Measurements from ENCODE around the gene ARHGAP33. TPM values are rescaled to one million over a fixed set of nuclear protein-coding genes. Genes with fewer than 3 reads are reported as not detected.

The ARHGAP33 gene
- polyA plus RNA-seq, 1 donor from 2014 or later = 20.5 TPM

GRCh38 chr19:35732540-35733179 lies 42.7 kb upstream of the ARHGAP33 start:
- Histone ChIP-seq H3K79me2 (replicated peaks; ENCODE audit: insufficient read depth, low read length) (no peaks in the 10 kb centered on the region), H3F3A (ENCODE audit: insufficient read depth, low read length, poor library complexity, severe bottlenecking) (no peaks in the 10 kb centered on the region), H3K27ac (ENCODE audit: low read length) (no peak overlapping the region), H3K4me2 (ENCODE audit: low read length) (no peak overlapping the region), H3K9me2 (ENCODE audit: insufficient read depth, low read length) (no peaks in the 10 kb centered on the region), H3K9ac (ENCODE audit: low read length) (no peak overlapping the region), H3K9me3 (ENCODE audit: low read length) (no peaks in the 10 kb centered on the region), H2AFZ (ENCODE audit: low read depth, low read length) (no peak overlapping the region), H3K4me3 (ENCODE audit: low read length) (no peak overlapping the region), H4K20me1 (ENCODE audit: insufficient read depth) (no peaks in the 10 kb centered on the region), H3K27me3 (ENCODE audit: insufficient read depth, low read depth, low read length) (no peaks in the 10 kb centered on the region), H3K36me3 (ENCODE audit: insufficient read depth, low read length) (no peaks in the 10 kb centered on the region)
- TF ChIP-seq TAF1 (IDR thresholded peaks at IDR 0.05; ENCODE audit: low read depth) = no peak

DNA sequence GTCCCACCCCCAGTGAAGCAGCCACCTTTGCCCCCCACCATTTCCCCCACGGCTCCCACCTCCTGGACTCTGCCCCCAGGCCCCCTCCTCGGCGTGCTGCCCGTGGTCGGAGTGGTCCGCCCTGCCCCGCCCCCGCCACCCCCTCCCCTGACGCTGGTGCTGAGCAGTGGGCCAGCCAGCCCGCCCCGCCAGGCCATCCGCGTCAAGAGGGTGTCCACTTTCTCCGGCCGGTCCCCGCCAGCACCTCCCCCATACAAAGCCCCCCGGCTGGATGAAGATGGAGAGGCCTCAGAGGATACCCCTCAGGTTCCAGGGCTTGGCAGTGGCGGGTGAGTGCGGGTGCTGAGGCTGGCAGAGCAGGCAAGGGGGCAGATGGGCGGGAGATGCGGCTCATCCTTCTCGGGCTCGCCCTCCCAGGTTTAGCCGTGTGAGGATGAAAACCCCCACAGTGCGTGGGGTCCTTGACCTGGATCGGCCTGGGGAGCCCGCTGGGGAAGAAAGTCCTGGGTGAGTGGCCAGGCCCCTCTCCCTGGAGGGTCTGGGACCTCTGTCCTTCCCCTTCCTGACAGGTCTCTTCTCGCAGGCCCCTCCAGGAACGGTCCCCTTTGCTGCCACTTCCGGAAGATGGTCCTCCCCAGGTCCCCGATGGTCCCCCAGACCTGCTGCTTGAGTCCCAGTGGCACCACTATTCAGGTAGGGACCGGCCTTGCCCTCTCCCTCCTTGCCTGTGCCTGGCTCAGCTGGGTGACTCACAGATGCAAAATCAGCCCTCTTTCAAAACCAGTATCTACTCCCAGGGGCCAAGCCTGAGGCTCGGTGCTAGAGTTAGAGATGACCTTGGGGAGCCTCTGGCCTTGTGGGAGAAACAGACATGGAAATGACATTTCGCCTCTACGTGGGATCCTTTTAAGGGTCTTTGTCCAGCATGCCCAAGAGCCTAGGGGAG lies 41.9 kb upstream of the ARHGAP33 start:
- H3K27me3 ChIP-seq (ENCODE audit: insufficient read depth, low read depth, low read length) = no peaks in the 10 kb centered on the region
- H3F3A ChIP-seq (ENCODE audit: insufficient read depth, low read length, poor library complexity, severe bottlenecking) = no peaks in the 10 kb centered on the region
- no peak overlapping the region for H3K4me2 ChIP-seq (ENCODE audit: low read length)
- no peak for TF ChIP-seq TAF1 (IDR thresholded peaks at IDR 0.05; ENCODE audit: low read depth)
- no peak for TF ChIP-seq MXI1 (conservative IDR thresholded peaks at IDR 0.05; ENCODE audit: poor library complexity, severe bottlenecking)
- TF ChIP-seq, protein P1, sequence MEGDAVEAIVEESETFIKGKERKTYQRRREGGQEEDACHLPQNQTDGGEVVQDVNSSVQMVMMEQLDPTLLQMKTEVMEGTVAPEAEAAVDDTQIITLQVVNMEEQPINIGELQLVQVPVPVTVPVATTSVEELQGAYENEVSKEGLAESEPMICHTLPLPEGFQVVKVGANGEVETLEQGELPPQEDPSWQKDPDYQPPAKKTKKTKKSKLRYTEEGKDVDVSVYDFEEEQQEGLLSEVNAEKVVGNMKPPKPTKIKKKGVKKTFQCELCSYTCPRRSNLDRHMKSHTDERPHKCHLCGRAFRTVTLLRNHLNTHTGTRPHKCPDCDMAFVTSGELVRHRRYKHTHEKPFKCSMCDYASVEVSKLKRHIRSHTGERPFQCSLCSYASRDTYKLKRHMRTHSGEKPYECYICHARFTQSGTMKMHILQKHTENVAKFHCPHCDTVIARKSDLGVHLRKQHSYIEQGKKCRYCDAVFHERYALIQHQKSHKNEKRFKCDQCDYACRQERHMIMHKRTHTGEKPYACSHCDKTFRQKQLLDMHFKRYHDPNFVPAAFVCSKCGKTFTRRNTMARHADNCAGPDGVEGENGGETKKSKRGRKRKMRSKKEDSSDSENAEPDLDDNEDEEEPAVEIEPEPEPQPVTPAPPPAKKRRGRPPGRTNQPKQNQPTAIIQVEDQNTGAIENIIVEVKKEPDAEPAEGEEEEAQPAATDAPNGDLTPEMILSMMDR (IDR thresholded peaks at IDR 0.05; ENCODE audit: poor library complexity, severe bottlenecking) = no peak
- H3K9me3 ChIP-seq (ENCODE audit: low read length) = no peaks in the 10 kb centered on the region
- H3K36me3 ChIP-seq (ENCODE audit: insufficient read depth, low read length) = no peaks in the 10 kb centered on the region
- H3K27ac ChIP-seq (ENCODE audit: low read length) = no peak overlapping the region
- no peaks in the 10 kb centered on the region for H4K20me1 ChIP-seq (ENCODE audit: insufficient read depth)
- H2AFZ ChIP-seq (ENCODE audit: low read depth, low read length) = no peak overlapping the region
- H3K4me3 ChIP-seq (ENCODE audit: low read length) = no peak overlapping the region
- no peaks in the 10 kb centered on the region for H3K79me2 ChIP-seq (replicated peaks; ENCODE audit: insufficient read depth, low read length)
- H3K9me2 ChIP-seq (ENCODE audit: insufficient read depth, low read length) = no peaks in the 10 kb centered on the region
- H3K9ac ChIP-seq (ENCODE audit: low read length) = no peak overlapping the region

GRCh38 chr19:35734273-35734672 lies 41.1 kb upstream of the ARHGAP33 start:
- Histone ChIP-seq H3K27me3 (ENCODE audit: insufficient read depth, low read depth, low read length) (no peaks in the 10 kb centered on the region), H3K9ac (ENCODE audit: low read length) (no peak overlapping the region), H3K27ac (ENCODE audit: low read length) (no peak overlapping the region), H3K36me3 (ENCODE audit: insufficient read depth, low read length) (no peaks in the 10 kb centered on the region), H3K9me2 (ENCODE audit: insufficient read depth, low read length) (no peaks in the 10 kb centered on the region), H3K4me2 (ENCODE audit: low read length) (no peak overlapping the region), H3K9me3 (ENCODE audit: low read length) (no peaks in the 10 kb centered on the region), H4K20me1 (ENCODE audit: insufficient read depth) (no peaks in the 10 kb centered on the region), H2AFZ (ENCODE audit: low read depth, low read length) (no peak overlapping the region), H3K79me2 (replicated peaks; ENCODE audit: insufficient read depth, low read length) (no peaks in the 10 kb centered on the region), H3K4me3 (ENCODE audit: low read length) (no peak overlapping the region), H3F3A (ENCODE audit: insufficient read depth, low read length, poor library complexity, severe bottlenecking) (no peaks in the 10 kb centered on the region)
- no peak for TF ChIP-seq SMC3 (conservative IDR thresholded peaks at IDR 0.05; ENCODE audit: poor library complexity)

GRCh38 chr19:35734889-35735288 lies 40.5 kb upstream of the ARHGAP33 start:
- H3K9me2 ChIP-seq (ENCODE audit: insufficient read depth, low read length) = no peaks in the 10 kb centered on the region
- H3K27me3 ChIP-seq (ENCODE audit: insufficient read depth, low read depth, low read length) = no peaks in the 10 kb centered on the region
- no peak overlapping the region for H2AFZ ChIP-seq (ENCODE audit: low read depth, low read length)
- H3K9ac ChIP-seq (ENCODE audit: low read length) = no peak overlapping the region
- H3K4me3 ChIP-seq (ENCODE audit: low read length) = no peak overlapping the region
- no peak overlapping the region for H3K4me2 ChIP-seq (ENCODE audit: low read length)
- H3K79me2 ChIP-seq (replicated peaks; ENCODE audit: insufficient read depth, low read length) = no peaks in the 10 kb centered on the region
- no peaks in the 10 kb centered on the region for H3F3A ChIP-seq (ENCODE audit: insufficient read depth, low read length, poor library complexity, severe bottlenecking)
- no peaks in the 10 kb centered on the region for H3K36me3 ChIP-seq (ENCODE audit: insufficient read depth, low read length)
- no peak overlapping the region for H3K27ac ChIP-seq (ENCODE audit: low read length)
- H3K9me3 ChIP-seq (ENCODE audit: low read length) = no peaks in the 10 kb centered on the region
- no peaks in the 10 kb centered on the region for H4K20me1 ChIP-seq (ENCODE audit: insufficient read depth)
- TF ChIP-seq TAF1 (IDR thresholded peaks at IDR 0.05; ENCODE audit: low read depth) (no peak), RAD21 (conservative IDR thresholded peaks at IDR 0.05) (no peak), MXI1 (conservative IDR thresholded peaks at IDR 0.05; ENCODE audit: poor library complexity, severe bottlenecking) (no peak), POLR2AphosphoS5 (IDR thresholded peaks at IDR 0.05) (no peak), EP300 (conservative IDR thresholded peaks at IDR 0.05; ENCODE audit: poor library complexity, severe bottlenecking) (no peak)
- TF ChIP-seq, protein P2, sequence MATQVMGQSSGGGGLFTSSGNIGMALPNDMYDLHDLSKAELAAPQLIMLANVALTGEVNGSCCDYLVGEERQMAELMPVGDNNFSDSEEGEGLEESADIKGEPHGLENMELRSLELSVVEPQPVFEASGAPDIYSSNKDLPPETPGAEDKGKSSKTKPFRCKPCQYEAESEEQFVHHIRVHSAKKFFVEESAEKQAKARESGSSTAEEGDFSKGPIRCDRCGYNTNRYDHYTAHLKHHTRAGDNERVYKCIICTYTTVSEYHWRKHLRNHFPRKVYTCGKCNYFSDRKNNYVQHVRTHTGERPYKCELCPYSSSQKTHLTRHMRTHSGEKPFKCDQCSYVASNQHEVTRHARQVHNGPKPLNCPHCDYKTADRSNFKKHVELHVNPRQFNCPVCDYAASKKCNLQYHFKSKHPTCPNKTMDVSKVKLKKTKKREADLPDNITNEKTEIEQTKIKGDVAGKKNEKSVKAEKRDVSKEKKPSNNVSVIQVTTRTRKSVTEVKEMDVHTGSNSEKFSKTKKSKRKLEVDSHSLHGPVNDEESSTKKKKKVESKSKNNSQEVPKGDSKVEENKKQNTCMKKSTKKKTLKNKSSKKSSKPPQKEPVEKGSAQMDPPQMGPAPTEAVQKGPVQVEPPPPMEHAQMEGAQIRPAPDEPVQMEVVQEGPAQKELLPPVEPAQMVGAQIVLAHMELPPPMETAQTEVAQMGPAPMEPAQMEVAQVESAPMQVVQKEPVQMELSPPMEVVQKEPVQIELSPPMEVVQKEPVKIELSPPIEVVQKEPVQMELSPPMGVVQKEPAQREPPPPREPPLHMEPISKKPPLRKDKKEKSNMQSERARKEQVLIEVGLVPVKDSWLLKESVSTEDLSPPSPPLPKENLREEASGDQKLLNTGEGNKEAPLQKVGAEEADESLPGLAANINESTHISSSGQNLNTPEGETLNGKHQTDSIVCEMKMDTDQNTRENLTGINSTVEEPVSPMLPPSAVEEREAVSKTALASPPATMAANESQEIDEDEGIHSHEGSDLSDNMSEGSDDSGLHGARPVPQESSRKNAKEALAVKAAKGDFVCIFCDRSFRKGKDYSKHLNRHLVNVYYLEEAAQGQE (IDR thresholded peaks at IDR 0.05; ENCODE audit: borderline replicate concordance) = no peak
- TF ChIP-seq, protein P1 (IDR thresholded peaks at IDR 0.05; ENCODE audit: poor library complexity, severe bottlenecking) = no peak
